Smooth muscle cell (in vitro differentiated cells): ENCODE results near the gene RGS7. TPM values are rescaled to one million over a fixed set of nuclear protein-coding genes. Genes with fewer than 3 reads are reported as not detected.

ENCODE experiments used
- DNase-seq: peaks from one replicate; lab custom pipeline; 2025; ENCODE audit not compliant: unreplicated experiment; lab: John Stamatoyannopoulos, UW
- H2AFZ ChIP-seq: fragments of 200-600 bp; sonication (generic); 2 replicates; pipeline ENCODE4 v1.6.0; 2016; ENCODE audit warnings: antibody characterized with exemption, low read depth, mild to moderate bottlenecking
- H3F3A ChIP-seq: fragments of 200-600 bp; sonication (generic); 2 replicates; pipeline ENCODE4 v1.6.0; 2017; ENCODE audit warnings: antibody characterized with exemption, low read depth
- H3K27ac ChIP-seq: fragments of 200-600 bp; sonication (generic); 2 replicates; pipeline ENCODE4 v1.5.1; 2016; ENCODE audit warnings: low read depth, mild to moderate bottlenecking
- H3K27me3 ChIP-seq: fragments of 200-600 bp; sonication (generic); 2 replicates; pipeline ENCODE4 v1.6.1; 2016; ENCODE audit warnings: low read depth, mild to moderate bottlenecking
- H3K36me3 ChIP-seq: fragments of 200-600 bp; sonication (generic); 2 replicates; pipeline ENCODE4 v1.5.1; 2016; ENCODE audit warnings: low read depth
- H3K4me1 ChIP-seq: fragments of 200-600 bp; sonication (generic); 2 replicates; pipeline ENCODE4 v1.5.1; 2016; ENCODE audit warnings: low read depth
- H3K4me2 ChIP-seq: fragments of 200-600 bp; sonication (generic); 2 replicates; pipeline ENCODE4 v1.6.0; 2016; ENCODE audit warnings: mild to moderate bottlenecking
- H3K4me3 ChIP-seq: fragments of 200-600 bp; sonication (generic); 2 replicates; pipeline ENCODE4 v1.5.1; 2016; ENCODE audit warnings: mild to moderate bottlenecking
- H3K79me2 ChIP-seq: fragments of 200-600 bp; sonication (generic); 2 replicates; pipeline ENCODE4 v1.6.0; 2016; ENCODE audit warnings: low read depth, mild to moderate bottlenecking
- H3K9ac ChIP-seq: fragments of 200-600 bp; sonication (generic); 2 replicates; pipeline ENCODE4 v1.6.0; 2016; ENCODE audit warnings: low read depth
- H3K9me3 ChIP-seq: fragments of 200-600 bp; sonication (generic); replicated peaks from 2 replicates; pipeline ENCODE4 v1.5.1; 2016; ENCODE audit warnings: low read depth
- H4K20me1 ChIP-seq: fragments of 200-600 bp; sonication (generic); 2 replicates; pipeline ENCODE4 v1.6.0; 2016; ENCODE audit warnings: low read depth
- CTCF ChIP-seq: fragments of 200-600 bp; sonication (generic); IDR thresholded peaks from 2 replicates; pipeline ENCODE4 v1.5.1; 2017; ENCODE audit warnings: borderline replicate concordance, mild to moderate bottlenecking, antibody characterized with exemption; ENCODE audit not compliant: insufficient read depth, poor library complexity, severe bottlenecking
- WGBS: methylation state at CpG from one replicate; pipeline ENCODE4 v1.1.7; 2016; ENCODE audit warnings: low lambda C conversion rate; 5-methylcytosine and 5-hydroxymethylcytosine counted together
- polyA plus RNA-seq: library from polyadenylated mRNA; unstranded; fragments of >200 nt; fragmentation: Nextera tagmentation; extraction: Ambion mirVana; gene quantifications from 2 replicates; pipeline ENCODE4 v1.2.1, GENCODE V29; 2016
- total RNA-seq: library from RNA; depleted of rRNA; stranded (reverse); fragments of >200 nt; gene quantifications from 2 replicates; pipeline ENCODE4 v1.2.3, GENCODE V29; 2014

RGS7 gene
- total and polyA plus RNA-seq, 2 experiments from 2014 or later, result 0.16 TPM; not detected in 1

DNA sequence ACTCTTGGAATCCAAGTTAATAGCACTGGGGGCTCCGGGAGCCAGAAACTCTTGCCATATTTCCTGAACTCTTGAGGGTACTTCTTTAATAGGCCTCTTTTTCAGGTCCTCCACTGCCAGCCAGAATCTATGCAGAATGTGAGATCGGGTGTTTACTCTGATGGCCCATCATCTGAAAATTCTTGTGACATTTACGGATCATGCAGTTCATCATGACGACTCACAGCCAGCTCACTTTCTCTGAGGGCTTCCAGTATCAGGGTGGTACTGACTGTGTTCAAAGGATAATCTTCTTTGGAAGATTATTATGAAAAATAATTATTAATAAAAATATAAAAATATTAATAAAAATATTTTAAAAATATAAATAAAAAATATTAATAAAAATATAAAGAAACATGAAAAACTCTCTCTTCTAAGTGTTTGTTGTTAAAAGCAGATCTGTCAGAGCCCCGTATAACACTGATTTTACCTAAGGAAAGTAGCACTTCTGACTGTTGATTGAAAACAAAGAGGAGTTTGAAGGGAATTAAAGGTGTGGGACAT is 550.7 kb downstream of the RGS7 start:
- no peaks in the 10 kb centered on the region for H3F3A ChIP-seq
- no peak overlapping the region for H3K4me2 ChIP-seq
- no peaks in the 10 kb centered on the region for H3K79me2 ChIP-seq
- no peak for TF ChIP-seq CTCF
- DNase-seq, result no peak
- no peak overlapping the region for H3K9ac ChIP-seq
- no peaks in the 10 kb centered on the region for H3K36me3 ChIP-seq
- no peak overlapping the region for H3K4me3 ChIP-seq
- no peaks in the 10 kb centered on the region for H3K4me1 ChIP-seq
- WGBS, result 91% methylated on average over 5 of the region's 5 CpGs
- H3K27ac ChIP-seq, result no peak overlapping the region
- H3K9me3 ChIP-seq, result no peaks in the 10 kb centered on the region
- H3K27me3 ChIP-seq, result no peaks in the 10 kb centered on the region
- no peak overlapping the region for H2AFZ ChIP-seq
- no peaks in the 10 kb centered on the region for H4K20me1 ChIP-seq

DNA sequence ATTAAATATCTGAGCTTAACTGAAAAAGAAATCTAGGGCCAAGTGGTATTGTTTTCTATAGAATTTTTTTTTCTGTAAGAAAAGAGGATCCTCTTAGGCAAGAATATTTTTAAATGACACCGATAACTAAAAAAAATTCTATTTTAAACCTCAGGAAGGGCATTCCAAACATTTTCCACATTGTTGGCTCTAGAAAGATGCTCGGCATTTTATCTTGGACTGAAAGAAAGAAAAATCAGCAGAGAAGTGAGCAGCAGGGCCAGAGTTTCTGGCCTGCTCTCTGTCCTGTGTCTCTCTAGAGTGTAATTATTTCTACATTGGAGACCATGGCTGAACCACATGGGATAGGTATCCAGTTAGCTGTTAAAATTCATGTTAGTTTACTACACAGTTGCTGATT is 552.5 kb downstream of the RGS7 start:
- Histone ChIP-seq H3K9ac (no peak overlapping the region), H3K79me2 (no peaks in the 10 kb centered on the region), H3K27me3 (no peaks in the 10 kb centered on the region), H2AFZ (no peak overlapping the region), H3K4me1 (no peaks in the 10 kb centered on the region), H3K36me3 (no peaks in the 10 kb centered on the region), H3K4me3 (no peak overlapping the region), H3K4me2 (no peak overlapping the region), H4K20me1 (no peaks in the 10 kb centered on the region), H3K27ac (no peak overlapping the region), H3K9me3 (no peaks in the 10 kb centered on the region), H3F3A (no peaks in the 10 kb centered on the region)
- WGBS, result 53% methylated on average over 2 of the region's 2 CpGs
- no peak for TF ChIP-seq CTCF
- DNase-seq, result no peak

DNA sequence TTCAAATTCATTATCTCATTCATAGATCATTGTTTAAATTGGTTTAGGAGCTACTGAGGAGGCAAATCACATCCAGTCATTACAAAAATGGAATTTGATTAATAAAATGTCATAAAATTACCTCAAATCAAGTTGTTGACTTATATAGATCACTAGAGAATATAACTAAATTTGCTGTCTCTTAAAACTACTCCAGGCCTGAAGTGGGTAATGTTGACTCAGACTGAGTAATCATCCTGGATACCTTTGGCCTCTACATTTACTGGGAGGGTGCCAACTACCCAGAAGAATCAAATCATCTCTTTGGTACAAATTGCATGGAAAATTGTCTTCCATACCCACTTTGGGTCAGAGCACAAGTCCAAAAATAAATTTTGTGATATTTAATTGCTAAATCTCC is 553.9 kb downstream of the RGS7 start:
- H3K4me2 ChIP-seq, result no peak overlapping the region
- DNase-seq, result no peak

More for the DNA sequence above, 553.9 kb downstream of the RGS7 start:
- Histone ChIP-seq H2AFZ (no peak overlapping the region), H3F3A (no peaks in the 10 kb centered on the region), H3K4me3 (no peak overlapping the region), H3K4me1 (no peaks in the 10 kb centered on the region), H3K27me3 (no peaks in the 10 kb centered on the region), H3K79me2 (no peaks in the 10 kb centered on the region), H3K36me3 (no peaks in the 10 kb centered on the region), H3K9ac (no peak overlapping the region), H3K9me3 (no peaks in the 10 kb centered on the region), H3K27ac (no peak overlapping the region), H4K20me1 (no peaks in the 10 kb centered on the region)
- TF ChIP-seq CTCF, result no peak
